ENCODE data around the gene IL37.

DNA sequence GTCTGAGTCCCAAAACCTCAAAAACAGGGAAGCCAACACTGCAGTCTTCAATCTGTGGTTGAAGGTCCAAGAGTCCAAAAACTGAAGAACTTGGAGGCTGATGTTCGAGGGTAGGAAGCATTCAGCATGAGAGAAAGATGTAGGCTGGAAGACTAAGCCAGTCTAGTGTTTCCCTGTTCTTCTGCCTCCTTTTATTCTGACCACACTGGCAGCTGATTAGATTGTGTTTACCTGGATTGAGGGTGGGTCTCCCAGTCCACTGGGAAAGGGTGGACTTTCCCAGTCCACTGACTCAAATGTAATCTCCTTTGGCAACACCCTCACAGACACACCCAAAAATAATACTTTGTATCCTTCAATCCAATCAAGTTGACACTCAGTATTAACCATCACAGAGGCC lies 46.9 kb upstream of the IL37 start:
- no peak for TF ChIP-seq CTCF (IDR thresholded peaks at IDR 0.05)
- TF ChIP-seq ZFX (IDR thresholded peaks at IDR 0.05; ENCODE audit: borderline replicate concordance) = no peak
